Measurements from ENCODE around the gene TMED9.

GRCh38 chr5:177593511-177593910 lies 1.5 kb downstream of the TMED9 start:
- TF ChIP-seq EZH2 (IDR thresholded peaks at IDR 0.05; ENCODE audit: low read length) (no peak), CTCF (optimal IDR thresholded peaks at IDR 0.05 in 1 of 3, IDR thresholded peaks at IDR 0.05 in 1 of 3, conservative IDR thresholded peaks at IDR 0.05 in 1 of 3; ENCODE audit: extremely low read depth in 1 of 3, insufficient read depth in 2 of 3, low read length in 3 of 3) (no peak)
